Muscle of back (tissue), 11 donors: ENCODE data around the gene JAM3. TPM values are rescaled to one million over a fixed set of nuclear protein-coding genes. Genes with fewer than 3 reads are reported as not detected.

Experiments used
- DNase-seq, 3 donors: peaks; one replicate each; pipeline versions ENCODE4 v3.0.0 to v3.0.0-alpha.2; 2013
- polyA plus RNA-seq, 10 donors: library from polyadenylated mRNA; unstranded; fragments of 120-200 nt; gene quantifications; one replicate each; pipeline ENCODE4 v1.2.1, GENCODE V29; 2013; ENCODE audit not compliant: insufficient read length in 10 of 10

JAM3 gene
- polyA plus RNA-seq, 10 donors = 103 to 158 (median 127) TPM

- peak; percentile 78 to 96 (median 91) for DNase-seq
Measured at GRCh38 chr11:134037046-134037908, 31.6 kb upstream of the JAM3 start.

GRCh38 chr11:134038897-134039470 is 29.9 kb upstream of the JAM3 start:
- peak in 2 of 3 donors; percentile 66 to 80 for DNase-seq

DNA sequence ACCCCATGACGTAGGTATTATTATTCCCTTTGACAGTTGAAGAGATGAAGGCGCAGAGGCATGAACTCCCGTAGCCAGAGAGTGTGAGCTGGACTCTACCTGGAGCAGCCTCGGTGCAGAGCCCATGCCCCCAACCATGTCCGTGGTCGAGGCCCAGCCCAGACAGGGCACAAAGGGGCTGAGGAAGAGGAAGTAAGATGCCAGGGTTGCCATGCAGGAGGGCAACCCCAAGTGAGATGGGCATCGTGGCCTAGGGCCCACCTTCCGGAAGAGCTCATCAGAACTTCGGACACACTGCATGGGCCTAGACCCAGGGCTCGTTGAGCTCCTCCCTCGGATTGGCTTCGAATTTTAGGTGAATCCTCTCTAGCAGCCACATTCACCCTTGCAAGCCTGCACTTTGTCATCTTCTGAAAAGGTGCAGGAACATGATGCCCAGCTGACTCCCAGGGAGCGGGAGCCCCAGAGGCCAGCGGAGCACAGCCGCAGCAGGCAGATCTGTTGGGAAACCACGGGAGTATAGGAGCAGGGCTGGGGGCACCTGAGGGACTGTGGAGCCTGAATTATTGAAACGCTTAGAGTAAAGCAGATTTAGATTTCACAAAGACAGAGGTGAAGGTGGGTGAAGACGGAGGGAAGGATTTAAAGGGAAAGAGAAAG is 29.0 kb upstream of the JAM3 start:
- DNase-seq = no peak

GRCh38 chr11:134040386-134041302 is 28.2 kb upstream of the JAM3 start:
- DNase-seq = no peak

DNA sequence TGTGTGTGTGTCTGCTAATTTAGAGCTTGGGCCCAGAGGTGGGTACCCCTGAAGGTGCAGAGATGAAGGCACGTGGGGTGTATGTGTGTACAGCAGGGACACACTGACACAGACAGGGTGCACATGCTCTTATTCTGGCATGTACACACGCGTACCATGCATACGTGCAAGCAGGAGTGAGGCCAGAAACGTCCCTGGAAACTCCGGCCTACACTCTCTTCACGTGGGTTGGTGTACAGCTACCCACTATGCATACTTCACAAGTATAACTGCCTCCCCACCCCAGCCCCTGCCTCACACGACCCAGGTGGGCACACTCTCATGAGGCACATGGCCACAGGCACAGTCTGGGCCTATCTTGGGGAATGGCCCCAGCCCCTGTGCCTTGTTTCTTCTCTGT is 27.5 kb upstream of the JAM3 start:
- DNase-seq = no peak

DNA sequence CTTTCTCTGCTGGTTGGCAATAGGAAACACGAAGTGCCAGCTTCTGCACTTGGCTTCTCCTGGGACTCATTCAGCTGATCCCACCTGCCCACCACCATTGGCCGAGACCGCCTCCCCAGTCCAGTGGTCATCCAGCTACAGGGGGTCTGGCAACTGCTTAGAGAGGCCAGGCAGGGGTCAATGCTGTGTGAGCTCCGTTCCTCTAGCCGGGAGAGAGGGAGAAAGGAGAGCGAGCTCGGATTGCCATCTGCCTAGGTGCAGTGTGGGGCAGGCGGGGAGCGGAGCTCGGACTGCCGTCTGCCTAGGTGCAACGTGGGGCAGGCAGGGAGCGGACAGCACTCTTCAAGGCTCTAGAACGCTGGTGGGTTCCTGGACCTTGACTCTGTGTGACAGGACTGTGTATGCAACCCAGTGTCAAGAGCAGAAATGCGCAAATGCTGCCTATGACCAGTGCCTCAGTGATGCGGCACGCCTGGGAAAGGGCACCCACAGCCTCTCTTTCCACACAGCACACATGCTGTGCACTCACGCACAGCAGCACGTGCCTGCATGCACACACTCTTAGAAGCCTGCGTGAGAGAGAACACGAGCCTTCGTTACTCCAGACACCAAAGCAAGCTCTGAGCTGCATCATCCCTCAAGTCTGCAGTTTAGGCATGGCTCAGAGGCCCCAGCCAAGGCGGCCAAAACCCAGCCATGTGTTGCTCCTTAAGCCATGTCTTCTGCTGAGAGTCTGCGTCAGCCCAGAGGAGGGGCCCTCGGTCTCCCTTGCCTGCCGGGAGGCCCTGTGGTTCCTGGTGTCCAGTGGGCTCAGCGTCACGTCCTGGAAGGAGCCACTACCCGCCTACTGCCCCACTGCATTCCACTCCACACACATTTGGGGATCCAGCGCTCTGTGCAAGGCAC is 26.8 kb upstream of the JAM3 start:
- no peak for DNase-seq

DNA sequence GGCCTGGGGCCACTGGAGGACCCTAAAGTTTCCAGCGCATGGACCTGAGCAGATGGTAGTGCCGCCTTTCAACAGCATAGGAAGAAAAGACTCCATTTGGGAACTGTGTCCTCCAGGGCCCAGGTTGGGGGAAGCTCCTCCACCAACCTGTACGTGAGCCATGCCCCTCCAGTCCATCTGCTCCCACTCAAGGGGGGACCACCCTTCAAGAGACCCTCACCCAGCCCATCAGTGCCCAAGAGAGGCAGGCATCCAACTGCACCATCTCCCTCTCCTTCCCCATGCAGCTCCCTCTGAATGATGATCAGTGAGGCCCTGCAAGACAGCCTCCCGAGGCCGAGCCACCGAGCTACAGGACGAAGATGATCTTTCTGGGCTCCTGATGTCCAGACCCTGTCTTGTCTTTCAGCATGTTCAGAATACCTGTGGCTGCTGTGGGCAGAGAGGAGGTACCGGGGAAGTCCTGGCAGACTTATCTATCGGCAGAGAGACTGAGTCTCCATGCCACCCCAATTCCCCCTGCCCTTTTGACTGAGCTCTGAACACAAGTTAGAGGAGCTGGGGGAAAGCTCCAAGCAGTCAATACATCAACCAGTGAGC is 25.0 kb upstream of the JAM3 start:
- no peak for DNase-seq

DNA sequence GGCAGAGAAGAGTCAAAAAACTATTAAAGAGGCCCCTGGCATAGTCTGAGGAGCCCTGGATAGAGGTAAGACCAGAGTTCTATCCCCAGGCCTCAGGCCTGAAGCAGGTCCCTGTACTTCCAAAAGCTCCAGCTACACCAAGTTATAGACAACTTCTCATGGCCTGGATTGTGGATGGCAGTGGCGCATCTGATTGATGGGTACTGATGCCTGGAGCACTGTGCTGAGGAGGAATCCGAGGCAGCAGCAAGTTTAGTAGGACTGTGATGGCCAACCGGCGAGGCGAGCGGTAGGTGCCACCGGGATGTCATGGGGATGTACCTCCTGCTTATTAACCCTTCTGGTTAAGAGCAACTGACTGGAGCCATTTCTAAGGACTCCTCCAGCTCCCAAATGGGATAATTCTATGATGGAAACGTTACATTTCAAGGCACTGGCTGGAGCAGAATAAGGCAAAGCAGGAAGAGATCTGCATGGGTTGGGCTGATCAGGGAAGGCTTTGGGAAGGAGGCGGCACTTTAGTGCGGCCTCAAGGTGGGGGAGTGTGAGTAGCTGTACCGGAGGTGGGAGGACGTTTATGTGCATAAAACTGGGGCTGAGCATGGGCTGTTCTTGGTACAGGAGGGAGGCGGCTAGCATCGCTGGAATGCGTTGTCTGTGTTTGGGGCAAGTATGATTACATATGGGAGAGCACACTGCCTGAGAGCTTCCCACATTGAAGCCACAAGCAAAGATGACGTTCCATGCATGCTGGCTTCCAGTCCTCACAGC is 24.2 kb upstream of the JAM3 start:
- DNase-seq = no peak

DNA sequence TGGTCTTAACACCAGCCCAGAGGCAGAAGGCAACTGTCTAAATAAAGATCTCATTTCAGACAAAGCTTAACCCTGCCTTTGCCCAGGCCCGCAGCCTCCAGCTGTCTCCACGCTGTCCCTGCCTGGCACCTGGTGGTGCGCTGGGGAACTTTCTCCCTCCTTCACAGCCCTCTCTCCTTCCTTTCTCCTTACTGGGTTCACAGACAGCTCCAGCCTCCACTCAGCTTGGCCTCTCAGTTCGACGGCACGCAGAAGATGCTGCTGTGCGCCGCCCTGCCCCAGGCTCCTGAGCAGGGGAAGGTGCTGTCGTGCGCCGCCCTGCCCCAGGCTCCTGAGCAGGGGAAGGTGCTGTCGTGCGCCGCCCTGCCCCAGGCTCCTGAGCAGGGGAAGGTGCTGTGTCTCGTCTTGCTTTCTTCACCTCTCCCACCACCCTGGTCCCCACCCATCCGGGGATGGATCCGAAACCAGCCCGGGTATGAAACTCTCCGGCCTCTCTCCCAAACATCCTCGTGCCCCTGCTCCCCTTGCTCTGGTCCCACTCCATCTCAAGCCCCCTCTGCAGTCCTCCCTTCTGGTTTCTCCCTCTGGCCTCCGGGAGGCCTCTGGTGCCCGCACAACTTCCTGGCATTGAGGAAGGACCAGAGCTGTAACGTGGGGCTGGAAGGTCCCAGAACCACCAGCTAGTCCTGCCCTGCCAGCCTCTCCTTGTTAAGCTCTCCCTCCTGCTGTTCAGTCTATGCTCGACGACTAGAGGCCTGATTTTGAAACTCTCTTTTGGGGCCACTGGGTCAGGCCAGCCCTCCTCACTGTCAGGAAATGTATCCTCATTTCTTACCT is 22.9 kb upstream of the JAM3 start:
- peak in 2 of 3 donors; percentile 40 to 55 for DNase-seq

GRCh38 chr11:134046681-134047449 is 22.0 kb upstream of the JAM3 start:
- no peak for DNase-seq

- DNase-seq = no peak
Measured at GRCh38 chr11:134047586-134047999, 21.3 kb upstream of the JAM3 start.

DNA sequence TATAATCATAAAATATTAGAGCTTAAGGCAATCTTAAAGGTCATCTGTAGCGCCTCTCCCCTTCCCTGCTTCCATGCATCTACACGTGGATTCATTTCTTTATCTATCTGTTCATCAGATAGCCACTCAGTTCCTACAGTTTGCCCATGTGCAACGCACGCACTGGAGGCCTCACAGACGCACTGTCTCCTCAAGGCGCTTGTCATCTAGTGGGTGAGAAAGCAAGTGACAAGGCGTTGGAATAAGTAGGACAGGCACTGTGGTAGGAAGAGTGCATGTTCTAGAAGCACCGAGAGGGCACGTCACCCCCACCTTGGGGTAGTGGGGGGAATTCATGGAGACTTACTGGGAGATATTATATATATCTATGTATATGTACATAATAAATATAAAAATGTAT is 20.8 kb upstream of the JAM3 start:
- DNase-seq = no peak

- no peak for DNase-seq
Measured at GRCh38 chr11:134049303-134049702, 19.6 kb upstream of the JAM3 start.

DNA sequence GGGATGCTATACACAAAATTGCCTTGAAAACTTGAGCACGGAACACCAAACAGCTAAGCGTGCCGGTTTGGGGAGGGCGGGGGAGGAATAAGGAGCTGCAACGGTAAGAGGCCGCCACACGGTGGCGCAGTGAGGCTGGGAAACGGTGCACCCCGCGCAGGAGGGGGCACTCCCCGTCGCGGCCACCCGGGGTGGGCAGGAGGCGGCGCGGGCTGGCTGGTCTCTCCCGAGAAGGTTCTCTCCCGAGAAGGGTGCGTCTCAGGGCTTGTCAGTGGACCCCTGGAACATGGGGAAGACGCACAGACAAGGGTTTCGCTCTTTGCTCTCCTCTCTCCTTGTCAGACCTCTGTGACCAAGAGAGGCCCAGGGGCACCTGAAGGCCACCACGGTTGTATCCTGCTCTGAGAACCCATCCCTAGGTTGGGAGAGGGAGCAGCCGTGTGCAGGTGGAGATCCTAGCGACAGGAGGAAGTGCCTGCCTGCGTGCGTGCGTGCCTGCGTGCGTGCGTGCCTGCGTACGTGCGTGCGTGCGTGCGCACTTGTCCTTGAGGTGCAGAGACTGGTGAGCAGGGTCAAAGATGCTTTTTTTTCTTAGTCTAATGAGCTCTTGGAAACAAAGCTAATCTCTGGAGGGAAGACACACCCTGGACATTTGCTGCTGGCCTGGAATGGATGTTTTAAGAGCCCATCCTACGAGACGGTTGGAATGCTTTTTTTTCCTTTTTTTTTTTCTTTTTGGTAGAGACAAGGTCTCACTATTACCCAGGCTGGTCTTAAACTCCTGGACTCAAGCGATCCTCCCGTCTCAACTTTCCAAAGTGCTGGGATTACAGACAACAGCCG is 18.1 kb upstream of the JAM3 start:
- DNase-seq = peak in 2 of 3 donors; percentile 86 to 90

DNA sequence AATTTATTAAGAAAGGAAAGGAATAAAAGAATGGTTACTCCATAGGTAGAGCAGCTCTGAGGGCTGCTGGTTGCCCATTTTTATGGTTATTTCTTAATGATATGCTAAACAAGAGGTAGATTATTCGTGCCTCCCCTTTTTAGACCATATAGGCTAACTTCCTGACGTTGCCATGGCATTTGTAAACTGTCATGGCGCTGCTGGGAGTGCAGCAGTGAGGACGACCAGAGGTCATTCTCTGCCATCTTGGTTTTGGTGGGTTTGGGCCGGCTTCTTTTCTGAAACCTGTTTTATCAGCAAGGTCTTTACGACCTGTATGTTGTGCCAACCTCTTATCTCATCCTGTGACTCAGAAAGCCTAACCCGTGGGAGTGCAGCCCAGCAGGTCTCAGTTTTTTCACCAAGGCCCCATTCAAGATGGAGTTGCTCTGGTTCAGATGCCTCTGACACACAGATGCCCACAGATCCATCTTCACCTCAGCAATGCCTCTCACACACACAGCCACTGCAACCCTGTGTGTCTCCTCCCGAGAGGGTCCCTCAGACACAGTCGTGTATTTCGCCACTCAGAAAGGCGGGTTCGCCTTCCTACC is 16.4 kb upstream of the JAM3 start:
- no peak for DNase-seq
